Left ventricle myocardium inferior (tissue), 1 donor: ENCODE measurements around the gene LPAR1. TPM values are rescaled to one million over a fixed set of nuclear protein-coding genes. Genes with fewer than 3 reads are reported as not detected.

Source experiments
- DNase-seq: peaks from one replicate; pipeline ENCODE4 v3.0.0-alpha.2; 2020
- H3K27ac ChIP-seq: fragments of 200-600 bp; replicated peaks from 2 replicates; pipeline ENCODE4 v1.8.0; 2021
- H3K27me3 ChIP-seq: fragments of 200-600 bp; 2 replicates; pipeline ENCODE4 v1.8.0; 2021; ENCODE audit warnings: low read depth
- H3K36me3 ChIP-seq: fragments of 200-600 bp; 2 replicates; pipeline ENCODE4 v1.8.0; 2021
- H3K4me1 ChIP-seq: fragments of 200-600 bp; 2 replicates; pipeline ENCODE4 v1.8.0; 2021
- H3K4me3 ChIP-seq: fragments of 200-600 bp; 2 replicates; pipeline ENCODE4 v1.8.0; 2021; ENCODE audit warnings: mild to moderate bottlenecking, moderate library complexity
- H3K9me3 ChIP-seq: fragments of 200-600 bp; replicated peaks from 2 replicates; pipeline ENCODE4 v1.8.0; 2021
- CTCF ChIP-seq: fragments of 200-600 bp; IDR thresholded peaks from 2 replicates; pipeline ENCODE4 v1.8.0; 2021; ENCODE audit warnings: antibody characterized with exemption, mild to moderate bottlenecking, borderline replicate concordance
- intact Hi-C: fragments of 100-400 bp; cut with micrococcal nuclease; formaldehyde crosslinking; loops from one replicate; pipeline ENCODE4 v1.11.0; 2022
- total RNA-seq: library from RNA; stranded (reverse); fragmentation: NEBNext Ultra II Directional; extraction: Animal tissue kit (Norgen Biotek cat#: 25700); gene quantifications from one replicate; pipeline ENCODE4 v1.2.1, GENCODE V29; 2021
- donor health status: DM: no; HTN: yes; CAD: no; lungs with severe emphysema.

The LPAR1 gene
- total RNA-seq, 1 donor from 2014 or later = 12.4 TPM

- no peak overlapping the region for H3K4me3 ChIP-seq
- no peaks in the 10 kb centered on the region for H3K36me3 ChIP-seq
- H3K27me3 ChIP-seq = no peaks in the 10 kb centered on the region
- no peak for TF ChIP-seq CTCF
- no peak for DNase-seq
- H3K27ac ChIP-seq = peak overlapping the region; percentile 14
- intact Hi-C loops = no loop called here
- H3K4me1 ChIP-seq = no peaks in the 10 kb centered on the region
- H3K9me3 ChIP-seq = no peaks in the 10 kb centered on the region
These were observed 38.1 kb downstream of the LPAR1 start for GRCh38 chr9:111000202-111000601.

- DNase-seq = no peak
- H3K4me3 ChIP-seq = no peak overlapping the region
- TF ChIP-seq CTCF = no peak
- H3K9me3 ChIP-seq = no peaks in the 10 kb centered on the region
- peak overlapping the region; percentile 36 for H3K27ac ChIP-seq
- intact Hi-C loops = no loop called here
- no peaks in the 10 kb centered on the region for H3K27me3 ChIP-seq
- H3K36me3 ChIP-seq = no peaks in the 10 kb centered on the region
- no peaks in the 10 kb centered on the region for H3K4me1 ChIP-seq
These were observed 38.9 kb downstream of the LPAR1 start for GRCh38 chr9:110999379-110999778.

GRCh38 chr9:110997847-110998246, 40.4 kb downstream of the LPAR1 start:
- intact Hi-C loops = no loop called here
- H3K4me3 ChIP-seq = no peak overlapping the region
- H3K9me3 ChIP-seq = no peaks in the 10 kb centered on the region
- H3K4me1 ChIP-seq = no peaks in the 10 kb centered on the region
- peak overlapping the region; percentile 65 for H3K27ac ChIP-seq
- no peaks in the 10 kb centered on the region for H3K36me3 ChIP-seq
- no peak for DNase-seq
- TF ChIP-seq CTCF = no peak
- H3K27me3 ChIP-seq = no peaks in the 10 kb centered on the region

- Histone ChIP-seq H3K27me3 (no peaks in the 10 kb centered on the region), H3K9me3 (no peaks in the 10 kb centered on the region), H3K27ac (peak overlapping the region; percentile 65), H3K4me3 (no peak overlapping the region), H3K4me1 (no peaks in the 10 kb centered on the region), H3K36me3 (no peaks in the 10 kb centered on the region)
- intact Hi-C loops = no loop called here
- DNase-seq = no peak
- no peak for TF ChIP-seq CTCF
These were observed 41.6 kb downstream of the LPAR1 start for GRCh38 chr9:110996436-110997220.

GRCh38 chr9:110995420-110996340, 42.6 kb downstream of the LPAR1 start:
- no peaks in the 10 kb centered on the region for H3K9me3 ChIP-seq
- no peaks in the 10 kb centered on the region for H3K36me3 ChIP-seq
- H3K27me3 ChIP-seq = no peaks in the 10 kb centered on the region
- no peak for TF ChIP-seq CTCF
- intact Hi-C loops = no loop called here
- H3K27ac ChIP-seq = peak overlapping the region; percentile 65
- DNase-seq = no peak
- H3K4me1 ChIP-seq = no peaks in the 10 kb centered on the region
- no peak overlapping the region for H3K4me3 ChIP-seq
